Stimulated activated naive B cell treated with anti-CD40 and anti-IgM and Interleukin-4, amounts not matched to agents 10 μg/mL and 1 μg/mL and 100 μg/mL, for 72 hours (primary cell): ENCODE measurements around the gene TTC7B.

Experiments used
- ATAC-seq, 2 donors: fragments of 150-1000 bp; cut with Tn5 transposase; replicated peaks; 2 replicates each; pipeline ENCODE4 v1.10.0; 2021; ENCODE audit warnings: moderate library complexity in 1 of 2
- DNase-seq: peaks from one replicate; pipeline ENCODE4 v3.0.0; 2021
- H3K27ac Mint-ChIP-seq: one replicate; pipeline ENCODE4 v1.8.0; 2022; ENCODE audit warnings: mild to moderate bottlenecking, mixed read lengths
- H3K27me3 Mint-ChIP-seq, 2 donors: one replicate each; pipeline ENCODE4 v1.8.0; 2022; ENCODE audit warnings: mixed read lengths in 2 of 2
- H3K36me3 Mint-ChIP-seq, 2 donors: one replicate each; pipeline ENCODE4 v1.8.0; 2022; ENCODE audit warnings: mixed read lengths in 2 of 2, mild to moderate bottlenecking in 1 of 2
- H3K4me1 Mint-ChIP-seq, 2 donors: one replicate each; pipeline ENCODE4 v1.8.0; 2022; ENCODE audit warnings: mixed read lengths in 2 of 2, mild to moderate bottlenecking in 1 of 2
- H3K4me3 Mint-ChIP-seq, 2 donors: one replicate each; pipeline ENCODE4 v1.8.0; 2022; ENCODE audit warnings: mild to moderate bottlenecking in 2 of 2, mixed read lengths in 2 of 2, moderate library complexity in 1 of 2
- H3K9me3 Mint-ChIP-seq, 2 donors: one replicate each; pipeline ENCODE4 v1.8.0; 2022; ENCODE audit warnings: mixed read lengths in 2 of 2, mild to moderate bottlenecking in 1 of 2

The TTC7B gene

DNA sequence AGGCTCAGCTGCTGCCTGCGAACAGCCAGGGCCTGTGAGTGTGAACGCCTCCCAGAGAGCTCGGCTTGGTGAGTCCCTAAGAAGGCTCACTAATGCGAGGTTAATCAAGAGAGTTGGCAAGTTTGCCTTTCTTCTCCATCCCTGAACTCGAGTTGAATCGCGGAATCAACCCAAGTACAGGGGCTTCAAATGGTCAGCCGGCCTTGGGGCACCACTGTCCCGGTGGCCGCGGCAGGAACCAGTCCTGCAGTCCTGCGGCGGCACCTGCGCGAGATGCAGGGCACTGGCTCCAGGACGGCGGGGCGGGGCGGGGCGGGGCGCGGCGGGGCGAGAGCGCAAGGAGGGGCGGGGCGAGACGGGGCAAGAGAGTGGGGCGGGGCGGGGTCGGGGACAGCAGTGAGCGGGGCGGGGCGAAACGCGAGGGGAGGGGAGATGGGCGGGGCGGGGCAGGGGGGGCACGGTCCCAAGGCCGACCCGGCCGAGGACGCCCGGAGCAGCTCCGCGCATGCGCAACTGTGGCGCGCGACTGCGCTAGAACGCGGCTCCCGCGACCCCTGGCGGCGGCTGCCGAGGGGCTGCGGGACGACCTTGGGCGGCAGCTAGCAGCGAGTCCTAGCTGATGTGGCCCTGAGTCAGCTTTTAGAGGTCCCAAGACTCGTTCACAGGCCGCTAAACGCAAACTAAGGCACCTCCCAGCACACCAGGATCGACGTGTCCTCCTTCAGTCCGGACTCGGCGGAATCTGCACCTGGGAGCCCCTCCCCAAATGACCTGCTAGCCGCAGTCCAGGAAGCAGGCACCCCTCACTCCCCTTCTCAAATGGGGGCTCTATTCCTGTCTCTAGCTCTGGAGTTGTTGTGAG, 58.0 kb downstream of the TTC7B start:
- Mint-ChIP-seq H3K36me3 (peaks cover 0 to 2% of the 10 kb centered on the region in 2 donors), H3K9me3 (peaks cover 0 to 1% of the 10 kb centered on the region in 2 donors), H3K4me1 (peaks cover 16 to 18% of the 10 kb centered on the region in 2 donors), H3K4me3 (peak overlapping the region; percentile 85 to 91), H3K27me3 (peaks cover 0 to 3% of the 10 kb centered on the region in 2 donors), H3K27ac (peak overlapping the region; percentile 92)
- ATAC-seq, result peak; percentile 89 to 92
- DNase-seq, result peak; percentile 94

DNA sequence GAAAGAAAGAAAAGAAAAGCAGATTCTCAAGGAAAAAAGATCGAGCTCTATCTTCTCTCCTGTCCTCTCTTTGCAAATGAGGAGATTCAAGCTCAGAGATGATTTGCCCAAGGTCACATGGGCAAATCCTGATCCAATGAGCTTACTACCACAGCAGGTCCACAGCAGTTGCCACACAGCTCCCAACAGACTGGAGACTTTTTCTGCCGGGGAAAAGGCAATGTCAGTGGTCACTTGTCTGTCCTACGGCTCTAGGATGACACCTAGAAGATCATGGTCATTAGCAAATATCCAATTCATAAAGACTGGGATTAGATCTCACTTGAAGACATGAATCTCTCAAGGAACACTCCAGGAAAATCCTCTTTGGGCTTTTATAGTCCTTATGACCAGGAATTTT, 58.8 kb downstream of the TTC7B start:
- peaks cover 0 to under 1% of the 10 kb centered on the region in 2 donors for H3K27me3 Mint-ChIP-seq
- peak overlapping the region in 1 of 2 donors; percentile 70 for H3K4me3 Mint-ChIP-seq
- H3K27ac Mint-ChIP-seq, result no peak overlapping the region
- peaks cover 16 to 18% of the 10 kb centered on the region in 2 donors for H3K4me1 Mint-ChIP-seq
- no peak for DNase-seq
- no peak for ATAC-seq
- no peaks in the 10 kb centered on the region for H3K36me3 Mint-ChIP-seq
- no peaks in the 10 kb centered on the region for H3K9me3 Mint-ChIP-seq

DNA sequence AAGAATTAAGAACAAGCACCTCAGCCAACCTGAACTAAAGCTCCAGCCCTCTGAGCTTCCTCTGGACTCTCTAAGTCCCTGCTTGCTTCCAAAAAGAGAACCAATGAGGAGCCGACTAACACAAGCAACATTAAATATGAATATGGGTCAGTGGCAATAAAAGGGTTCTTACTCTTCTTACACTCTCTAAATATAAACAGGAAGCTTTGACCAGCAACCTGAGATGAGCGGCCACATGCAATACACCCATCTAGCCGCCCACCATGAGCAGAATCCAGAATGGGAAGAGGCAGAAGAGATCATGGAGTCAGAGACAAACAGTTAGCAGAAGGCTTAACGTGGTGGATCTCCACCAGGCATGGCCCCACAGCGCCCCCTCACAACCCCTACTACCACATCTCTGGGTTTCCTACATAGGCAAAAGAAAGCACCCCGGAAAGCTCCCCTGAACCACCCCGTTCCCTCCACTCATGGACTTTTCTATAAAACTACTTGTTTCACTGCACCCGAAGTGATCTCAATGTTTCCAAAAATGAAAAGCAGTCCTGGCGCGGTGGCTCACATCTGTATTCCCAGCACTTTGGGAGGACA, 59.4 kb downstream of the TTC7B start:
- Mint-ChIP-seq H3K4me3 (peak overlapping the region in 1 of 2 donors; percentile 10), H3K27ac (no peak overlapping the region), H3K27me3 (peaks cover 0 to under 1% of the 10 kb centered on the region in 2 donors), H3K36me3 (no peaks in the 10 kb centered on the region), H3K4me1 (peaks cover 16 to 18% of the 10 kb centered on the region in 2 donors), H3K9me3 (no peaks in the 10 kb centered on the region)
- no peak for DNase-seq
- no peak for ATAC-seq

GRCh38 chr14:90755661-90756304, 60.4 kb downstream of the TTC7B start:
- ATAC-seq, result no peak
- H3K9me3 Mint-ChIP-seq, result no peaks in the 10 kb centered on the region
- H3K4me3 Mint-ChIP-seq, result no peak overlapping the region
- peaks cover 0 to 4% of the 10 kb centered on the region in 2 donors for H3K27me3 Mint-ChIP-seq
- peaks cover 12 to 18% of the 10 kb centered on the region in 2 donors for H3K4me1 Mint-ChIP-seq
- H3K27ac Mint-ChIP-seq, result no peak overlapping the region
- no peak for DNase-seq
- no peaks in the 10 kb centered on the region for H3K36me3 Mint-ChIP-seq

- peaks cover 2 to 9% of the 10 kb centered on the region in 2 donors for H3K36me3 Mint-ChIP-seq
- H3K4me1 Mint-ChIP-seq, result peaks cover under 1 to 4% of the 10 kb centered on the region in 2 donors
- H3K27me3 Mint-ChIP-seq, result peaks cover 0 to 4% of the 10 kb centered on the region in 2 donors
- H3K27ac Mint-ChIP-seq, result no peak overlapping the region
- H3K4me3 Mint-ChIP-seq, result no peak overlapping the region
- peaks cover 5 to 8% of the 10 kb centered on the region in 2 donors for H3K9me3 Mint-ChIP-seq
- DNase-seq (no peak), ATAC-seq (no peak)
Measured at GRCh38 chr14:90753456-90754005, 62.7 kb downstream of the TTC7B start.

DNA sequence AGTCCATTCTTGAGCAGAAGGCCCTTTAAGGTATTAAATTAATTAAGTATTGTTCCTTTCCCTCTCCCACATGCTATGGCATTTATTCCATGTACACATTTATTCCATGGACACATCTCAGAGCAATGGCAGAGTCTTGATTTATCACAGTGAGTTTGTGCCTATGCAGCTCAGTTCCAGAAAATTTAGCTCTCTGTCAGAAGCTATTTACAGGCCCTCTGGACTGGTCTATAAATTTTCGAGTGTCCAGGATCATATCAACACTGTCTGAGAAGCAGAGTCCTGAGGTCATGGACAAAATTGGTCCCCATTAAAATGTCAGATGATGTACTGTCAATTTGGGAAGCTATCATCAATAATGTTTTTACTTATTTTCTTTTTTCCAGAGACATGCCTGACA, 65.5 kb downstream of the TTC7B start:
- H3K27me3 Mint-ChIP-seq, result peaks cover 0 to 4% of the 10 kb centered on the region in 2 donors
- ATAC-seq (no peak), DNase-seq (no peak)
- no peak overlapping the region for H3K27ac Mint-ChIP-seq
- H3K4me3 Mint-ChIP-seq, result no peak overlapping the region
- no peaks in the 10 kb centered on the region for H3K4me1 Mint-ChIP-seq
- H3K9me3 Mint-ChIP-seq, result peaks cover 5 to 10% of the 10 kb centered on the region in 2 donors
- H3K36me3 Mint-ChIP-seq, result peaks cover 2 to 9% of the 10 kb centered on the region in 2 donors

DNA sequence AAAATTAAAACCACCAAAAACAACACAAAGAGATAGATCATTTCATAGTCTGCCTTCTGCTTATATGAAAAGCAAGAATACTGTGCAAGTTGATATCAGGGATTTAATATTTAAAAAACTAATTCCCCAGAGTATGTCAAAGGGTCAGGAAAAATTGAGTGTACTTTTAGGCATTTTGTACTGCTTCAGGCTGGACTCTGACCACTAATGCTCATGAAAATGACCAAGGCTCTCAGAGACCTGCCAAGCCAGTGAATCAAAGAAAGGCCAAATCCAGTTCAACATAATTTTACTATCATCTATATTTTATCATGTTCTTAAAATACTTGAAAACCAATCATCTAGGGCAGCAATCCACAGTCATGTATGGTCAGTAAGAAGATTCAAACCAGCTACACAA, 66.0 kb downstream of the TTC7B start:
- no peak overlapping the region for H3K27ac Mint-ChIP-seq
- H3K36me3 Mint-ChIP-seq, result peaks cover 2 to 9% of the 10 kb centered on the region in 2 donors
- no peak overlapping the region for H3K4me3 Mint-ChIP-seq
- peaks cover 0 to 4% of the 10 kb centered on the region in 2 donors for H3K27me3 Mint-ChIP-seq
- no peaks in the 10 kb centered on the region for H3K4me1 Mint-ChIP-seq
- peaks cover 5 to 10% of the 10 kb centered on the region in 2 donors for H3K9me3 Mint-ChIP-seq
- ATAC-seq (no peak), DNase-seq (no peak)

- peaks cover 5 to 10% of the 10 kb centered on the region in 2 donors for H3K9me3 Mint-ChIP-seq
- no peak overlapping the region for H3K4me3 Mint-ChIP-seq
- ATAC-seq (no peak), DNase-seq (no peak)
- H3K4me1 Mint-ChIP-seq, result no peaks in the 10 kb centered on the region
- H3K36me3 Mint-ChIP-seq, result peaks cover 2 to 9% of the 10 kb centered on the region in 2 donors
- H3K27me3 Mint-ChIP-seq, result peaks cover 0 to 4% of the 10 kb centered on the region in 2 donors
- H3K27ac Mint-ChIP-seq, result no peak overlapping the region
Measured at GRCh38 chr14:90747909-90748308, 68.3 kb downstream of the TTC7B start.

DNA sequence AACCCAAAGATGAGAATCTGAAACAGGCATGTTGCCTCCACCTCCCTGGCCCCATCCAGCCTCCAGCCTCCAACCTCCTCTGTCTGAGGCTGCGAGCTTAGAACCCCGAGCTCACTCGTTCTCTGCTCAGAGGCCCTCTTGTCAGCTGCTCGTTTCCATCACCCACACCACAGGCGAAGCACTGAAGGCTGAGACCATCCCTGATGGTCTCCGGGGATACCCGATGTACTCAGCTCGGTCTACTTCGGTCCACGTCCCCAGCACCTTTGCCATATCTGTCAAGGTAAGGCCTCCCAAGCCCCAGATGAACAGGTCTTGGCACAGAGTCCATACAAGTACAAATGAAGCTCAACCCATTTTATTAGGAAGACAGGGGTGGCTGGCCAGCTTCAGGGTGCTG, 72.4 kb downstream of the TTC7B start:
- Mint-ChIP-seq H3K4me3 (no peak overlapping the region), H3K27me3 (no peaks in the 10 kb centered on the region), H3K36me3 (peaks cover 0 to 3% of the 10 kb centered on the region in 2 donors), H3K9me3 (peaks cover 0 to 5% of the 10 kb centered on the region in 2 donors), H3K27ac (no peak overlapping the region), H3K4me1 (no peaks in the 10 kb centered on the region)
- DNase-seq, result no peak
- no peak for ATAC-seq

DNA sequence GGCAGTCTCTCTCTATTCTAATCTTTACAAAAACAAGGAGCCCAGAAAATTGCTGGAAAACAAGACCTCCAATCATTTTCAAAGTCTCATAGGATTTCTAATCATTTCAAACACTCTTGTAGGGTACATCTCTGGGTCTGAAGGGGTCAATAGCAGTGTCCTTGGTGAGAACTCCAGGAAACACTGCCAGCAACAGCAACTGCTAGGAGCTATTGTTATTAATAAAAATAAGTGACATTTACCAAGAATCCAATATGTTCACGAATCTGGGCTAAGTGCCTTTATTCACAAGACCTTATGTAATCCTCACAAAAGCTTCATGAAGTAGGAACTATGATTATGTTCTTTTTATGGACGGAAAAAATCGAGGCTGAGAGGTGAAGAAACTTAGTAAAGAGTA, 72.8 kb downstream of the TTC7B start:
- ATAC-seq, result no peak
- no peaks in the 10 kb centered on the region for H3K4me1 Mint-ChIP-seq
- H3K4me3 Mint-ChIP-seq, result no peak overlapping the region
- peaks cover 0 to under 1% of the 10 kb centered on the region in 2 donors for H3K9me3 Mint-ChIP-seq
- no peak for DNase-seq
- no peaks in the 10 kb centered on the region for H3K27me3 Mint-ChIP-seq
- no peaks in the 10 kb centered on the region for H3K36me3 Mint-ChIP-seq
- no peak overlapping the region for H3K27ac Mint-ChIP-seq

GRCh38 chr14:90742729-90743128, 73.5 kb downstream of the TTC7B start:
- Mint-ChIP-seq H3K4me1 (no peaks in the 10 kb centered on the region), H3K27me3 (no peaks in the 10 kb centered on the region), H3K36me3 (no peaks in the 10 kb centered on the region), H3K4me3 (no peak overlapping the region), H3K9me3 (no peaks in the 10 kb centered on the region), H3K27ac (no peak overlapping the region)
- DNase-seq (no peak), ATAC-seq (no peak)

- DNase-seq (no peak), ATAC-seq (no peak)
Measured at GRCh38 chr14:90742252-90742651, 74.0 kb downstream of the TTC7B start.

GRCh38 chr14:90741682-90741946, 74.6 kb downstream of the TTC7B start:
- DNase-seq, result no peak
- H3K4me3 Mint-ChIP-seq, result no peak overlapping the region

More at GRCh38 chr14:90742252-90742651, 74.0 kb downstream of the TTC7B start:
- no peak overlapping the region for H3K27ac Mint-ChIP-seq
- no peaks in the 10 kb centered on the region for H3K36me3 Mint-ChIP-seq
- H3K4me1 Mint-ChIP-seq, result no peaks in the 10 kb centered on the region
- H3K27me3 Mint-ChIP-seq, result no peaks in the 10 kb centered on the region
- no peaks in the 10 kb centered on the region for H3K9me3 Mint-ChIP-seq
- no peak overlapping the region for H3K4me3 Mint-ChIP-seq

DNA sequence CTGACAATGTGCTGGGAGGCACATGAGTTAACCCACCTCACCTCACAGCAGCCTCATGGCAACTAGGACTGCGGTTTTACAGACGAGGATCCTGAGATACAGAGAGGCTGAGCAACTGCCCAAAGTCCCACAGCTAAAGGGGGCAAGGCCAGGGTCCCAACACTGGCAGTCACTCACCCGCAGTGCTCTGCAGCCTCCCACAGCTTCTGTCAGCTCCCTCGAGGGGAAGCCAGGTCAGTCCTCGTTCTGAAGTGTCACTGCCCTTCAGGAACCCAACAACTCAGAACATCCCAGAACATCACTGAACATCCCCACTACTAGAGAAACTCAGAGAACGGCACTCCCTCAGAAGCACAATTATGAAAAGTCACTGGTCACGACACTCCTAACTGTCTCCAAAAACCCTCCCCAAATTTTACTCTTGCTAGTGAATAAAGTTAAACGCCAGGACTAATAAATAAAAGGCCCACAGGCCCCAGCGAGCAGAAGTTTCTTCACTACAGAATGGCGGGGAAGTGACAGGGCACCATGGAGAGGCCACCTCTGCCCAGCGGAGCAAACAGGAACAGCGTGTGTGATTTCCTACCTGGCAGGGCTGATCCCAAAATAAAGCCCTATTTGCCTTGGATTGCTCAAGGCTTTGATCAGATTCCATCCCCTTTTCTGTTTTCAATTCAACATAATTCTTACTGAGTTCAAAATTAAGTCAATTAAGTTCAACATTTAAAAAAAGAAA, 75.1 kb downstream of the TTC7B start:
- H3K27me3 Mint-ChIP-seq, result no peaks in the 10 kb centered on the region
- H3K4me3 Mint-ChIP-seq, result no peak overlapping the region
- DNase-seq (no peak), ATAC-seq (no peak)
- H3K4me1 Mint-ChIP-seq, result no peaks in the 10 kb centered on the region
- H3K36me3 Mint-ChIP-seq, result no peaks in the 10 kb centered on the region
- H3K9me3 Mint-ChIP-seq, result no peaks in the 10 kb centered on the region
- no peak overlapping the region for H3K27ac Mint-ChIP-seq

More at GRCh38 chr14:90741682-90741946, 74.6 kb downstream of the TTC7B start:
- ATAC-seq, result no peak
- Mint-ChIP-seq H3K4me1 (no peaks in the 10 kb centered on the region), H3K27me3 (no peaks in the 10 kb centered on the region), H3K36me3 (no peaks in the 10 kb centered on the region), H3K9me3 (no peaks in the 10 kb centered on the region), H3K27ac (no peak overlapping the region)
